A549 (cell line): ENCODE results near the gene NTM.

ENCODE experiments used
- POLR2A ChIP-seq: IDR thresholded peaks from 2 replicates; pipeline ENCODE4 v1.6.1; 2012; ENCODE audit warnings: mild to moderate bottlenecking, low read length
- TP53 ChIP-seq: fragments of 250-450 bp; sonication (Bioruptor Pico); IDR thresholded peaks from 2 replicates; pipeline ENCODE4 v1.5.0; 2021; ENCODE audit warnings: mild to moderate bottlenecking, moderate library complexity
- TF ChIP-seq, protein P1 (sequence below): fragments of >200 bp; sonication (Bioruptor Twin); formaldehyde crosslinking; IDR thresholded peaks from 3 replicates; pipeline ENCODE4 v1.5.1; 2016

DNA sequence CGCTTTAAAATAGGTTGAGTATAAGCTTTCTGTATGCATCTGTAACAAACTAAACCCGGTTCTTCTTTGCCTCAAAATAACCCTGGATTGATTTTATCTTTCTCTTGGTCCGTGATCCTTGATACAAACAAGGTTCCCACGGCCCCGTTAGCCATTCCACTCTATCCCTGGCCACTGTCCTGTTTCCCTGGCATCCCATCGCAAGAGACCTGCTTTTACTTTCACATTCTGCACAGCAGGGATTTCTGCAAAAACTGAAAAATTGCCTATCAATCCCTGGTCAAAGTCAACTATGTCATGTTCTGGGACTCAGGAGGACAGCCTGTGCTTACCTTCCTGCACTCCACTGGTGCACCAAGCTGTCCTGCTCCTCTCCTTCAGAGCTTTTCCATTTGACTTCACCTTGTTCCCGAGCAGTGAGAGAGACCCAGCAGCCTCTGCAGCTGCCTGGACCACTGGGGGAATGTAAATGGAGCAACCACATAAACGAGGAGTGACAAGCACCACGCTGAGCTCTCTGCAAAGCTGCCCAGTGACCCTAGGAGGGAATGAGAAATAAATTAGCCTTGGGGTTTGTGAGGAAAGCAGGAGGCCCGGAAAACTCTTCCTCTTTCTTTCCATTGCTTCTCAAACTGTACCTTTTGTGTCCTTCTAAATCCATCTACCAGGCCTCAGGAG is 175.9 kb downstream of the NTM start:
- TF ChIP-seq, protein P1, sequence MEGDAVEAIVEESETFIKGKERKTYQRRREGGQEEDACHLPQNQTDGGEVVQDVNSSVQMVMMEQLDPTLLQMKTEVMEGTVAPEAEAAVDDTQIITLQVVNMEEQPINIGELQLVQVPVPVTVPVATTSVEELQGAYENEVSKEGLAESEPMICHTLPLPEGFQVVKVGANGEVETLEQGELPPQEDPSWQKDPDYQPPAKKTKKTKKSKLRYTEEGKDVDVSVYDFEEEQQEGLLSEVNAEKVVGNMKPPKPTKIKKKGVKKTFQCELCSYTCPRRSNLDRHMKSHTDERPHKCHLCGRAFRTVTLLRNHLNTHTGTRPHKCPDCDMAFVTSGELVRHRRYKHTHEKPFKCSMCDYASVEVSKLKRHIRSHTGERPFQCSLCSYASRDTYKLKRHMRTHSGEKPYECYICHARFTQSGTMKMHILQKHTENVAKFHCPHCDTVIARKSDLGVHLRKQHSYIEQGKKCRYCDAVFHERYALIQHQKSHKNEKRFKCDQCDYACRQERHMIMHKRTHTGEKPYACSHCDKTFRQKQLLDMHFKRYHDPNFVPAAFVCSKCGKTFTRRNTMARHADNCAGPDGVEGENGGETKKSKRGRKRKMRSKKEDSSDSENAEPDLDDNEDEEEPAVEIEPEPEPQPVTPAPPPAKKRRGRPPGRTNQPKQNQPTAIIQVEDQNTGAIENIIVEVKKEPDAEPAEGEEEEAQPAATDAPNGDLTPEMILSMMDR, result no peak
- TF ChIP-seq TP53 (CRISPR knock-in tag) (no peak), POLR2A (no peak)
